Motor neuron (in vitro differentiated cells): ENCODE results near the gene ASXL1. TPM values are rescaled to one million over a fixed set of nuclear protein-coding genes. Genes with fewer than 3 reads are reported as not detected.

Source experiments
- ATAC-seq, 8 experiments: fragments of 200-7000 bp; cut with Tn5 transposase; replicated peaks in 6 of 8; 2 replicates each; pipeline ENCODE4 v1.8.0; 2021; ENCODE audit warnings: mild to moderate bottlenecking in 8 of 8, moderate library complexity in 8 of 8
- H3K27ac ChIP-seq, 2 donors: fragments of 250-450 bp; sonication (Bioruptor Pico); 2 replicates each; pipeline ENCODE4 v1.9.0; 2021; ENCODE audit warnings: antibody characterized with exemption in 2 of 2, mild to moderate bottlenecking in 2 of 2, moderate library complexity in 1 of 2
- H3K4me1 ChIP-seq, 2 donors: fragments of 250-450 bp; sonication (Bioruptor Pico); replicated peaks in 1 of 2; 2 replicates each; pipeline ENCODE4 v1.6.1; 2021; ENCODE audit warnings: antibody characterized with exemption in 2 of 2, mild to moderate bottlenecking in 2 of 2, moderate library complexity in 1 of 2
- H3K4me3 ChIP-seq, 5 donors: fragments of 250-450 bp; sonication (Bioruptor Pico); 2 replicates each; pipeline ENCODE4 v1.9.0; 2021; ENCODE audit warnings: antibody characterized with exemption in 5 of 5, mild to moderate bottlenecking in 5 of 5, moderate library complexity in 4 of 5
- WGBS, 10 experiments: fragments of 450-650 bp; shearing (Covaris generic); methylation state at CpG; one replicate each; pipeline ENCODE4 v1.0.0; 2022; 5-methylcytosine and 5-hydroxymethylcytosine counted together
- in situ Hi-C, 9 experiments: fragments of 400-800 bp; cut with MboI; loops; one replicate each; pipeline ENCODE4 v1.15.0; 2021; ENCODE audit warnings: low sequenced_read_pairs in 9 of 9, low pct_unique_long_range_greater_than_20kb in 2 of 9; ENCODE audit not compliant: unreplicated experiment in 9 of 9
- total RNA-seq, 8 experiments: library from RNA; unstranded; fragments of 300-600 nt; gene quantifications; 2 replicates each; pipeline versions ENCODE4 v1.2.3 to v1.2.4, GENCODE V29; 2022

ASXL1 gene
- total RNA-seq, 8 experiments from 2014 or later = 22.1 to 81.0 (median 33.3) TPM

DNA sequence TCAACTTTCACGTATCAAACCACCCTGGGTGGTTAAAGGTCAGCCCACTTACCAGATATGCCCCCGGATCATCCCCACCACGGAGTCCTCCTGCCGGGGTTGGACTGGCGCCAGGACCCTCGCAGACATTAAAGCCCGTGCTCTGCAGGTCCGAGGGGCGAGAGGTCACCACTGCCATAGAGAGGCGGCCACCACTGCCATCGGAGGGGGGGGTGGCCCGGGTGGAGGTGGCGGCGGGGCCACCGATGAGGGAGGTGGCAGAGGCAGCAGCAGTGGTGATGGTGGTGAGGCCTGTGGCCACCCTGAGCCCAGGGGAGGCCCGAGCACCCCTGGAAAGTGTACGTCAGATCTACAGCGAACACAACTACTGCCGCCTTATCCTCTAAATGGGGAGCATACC lies 76.3 kb downstream of the ASXL1 start:
- H3K4me1 ChIP-seq = no peaks in the 10 kb centered on the region
- H3K4me3 ChIP-seq = no peak overlapping the region
- 88 to 96% (median 93%) methylated on average over 2 to 7 of the region's 19 CpGs; no CpG with 5 or more reads in 5 of the 10 experiments for WGBS, 10 experiments
- H3K27ac ChIP-seq = no peak overlapping the region
- ATAC-seq = peak in 2 of 8 experiments; percentile 21 to 26
- in situ Hi-C loops = no loop called here

DNA sequence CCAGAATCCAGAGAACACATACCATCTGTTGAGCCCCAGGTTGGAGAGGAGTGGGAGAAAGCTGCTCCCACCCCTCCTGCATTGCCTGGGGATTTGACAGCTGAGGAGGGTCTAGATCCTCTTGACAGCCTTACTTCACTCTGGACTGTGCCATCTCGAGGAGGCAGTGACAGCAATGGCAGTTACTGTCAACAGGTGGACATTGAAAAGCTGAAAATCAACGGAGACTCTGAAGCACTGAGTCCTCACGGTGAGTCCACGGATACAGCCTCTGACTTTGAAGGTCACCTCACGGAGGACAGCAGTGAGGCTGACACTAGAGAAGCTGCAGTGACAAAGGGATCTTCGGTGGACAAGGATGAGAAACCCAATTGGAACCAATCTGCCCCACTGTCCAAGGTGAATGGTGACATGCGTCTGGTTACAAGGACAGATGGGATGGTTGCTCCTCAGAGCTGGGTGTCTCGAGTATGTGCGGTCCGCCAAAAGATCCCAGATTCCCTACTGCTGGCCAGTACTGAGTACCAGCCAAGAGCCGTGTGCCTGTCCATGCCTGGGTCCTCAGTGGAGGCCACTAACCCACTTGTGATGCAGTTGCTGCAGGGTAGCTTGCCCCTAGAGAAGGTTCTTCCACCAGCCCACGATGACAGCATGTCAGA lies 77.4 kb downstream of the ASXL1 start:
- H3K4me3 ChIP-seq = no peak overlapping the region
- ATAC-seq = no peak

DNA sequence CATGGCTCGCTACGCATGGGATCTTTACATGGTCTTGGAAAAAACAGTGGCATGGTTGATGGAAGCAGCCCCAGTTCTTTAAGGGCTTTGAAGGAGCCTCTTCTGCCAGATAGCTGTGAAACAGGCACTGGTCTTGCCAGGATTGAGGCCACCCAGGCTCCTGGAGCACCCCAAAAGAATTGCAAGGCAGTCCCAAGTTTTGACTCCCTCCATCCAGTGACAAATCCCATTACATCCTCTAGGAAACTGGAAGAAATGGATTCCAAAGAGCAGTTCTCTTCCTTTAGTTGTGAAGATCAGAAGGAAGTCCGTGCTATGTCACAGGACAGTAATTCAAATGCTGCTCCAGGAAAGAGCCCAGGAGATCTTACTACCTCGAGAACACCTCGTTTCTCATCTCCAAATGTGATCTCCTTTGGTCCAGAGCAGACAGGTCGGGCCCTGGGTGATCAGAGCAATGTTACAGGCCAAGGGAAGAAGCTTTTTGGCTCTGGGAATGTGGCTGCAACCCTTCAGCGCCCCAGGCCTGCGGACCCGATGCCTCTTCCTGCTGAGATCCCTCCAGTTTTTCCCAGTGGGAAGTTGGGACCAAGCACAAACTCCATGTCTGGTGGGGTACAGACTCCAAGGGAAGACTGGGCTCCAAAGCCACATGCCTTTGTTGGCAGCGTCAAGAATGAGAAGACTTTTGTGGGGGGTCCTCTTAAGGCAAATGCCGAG lies 78.2 kb downstream of the ASXL1 start:
- no peak for ATAC-seq
- Histone ChIP-seq H3K27ac (no peak overlapping the region), H3K4me1 (no peaks in the 10 kb centered on the region), H3K4me3 (no peak overlapping the region)
- WGBS, 10 experiments = 80 to 100% (median 100%) methylated on average over 1 to 4 of the region's 11 CpGs; no CpG with 5 or more reads in 3 of the 10 experiments
- in situ Hi-C loops = no loop called here

More for the DNA sequence above, 77.4 kb downstream of the ASXL1 start:
- H3K27ac ChIP-seq = no peak overlapping the region
- no peaks in the 10 kb centered on the region for H3K4me1 ChIP-seq
- in situ Hi-C loops = no loop called here
- WGBS, 10 experiments = 87 to 100% (median 100%) methylated on average over 1 to 4 of the region's 12 CpGs; no CpG with 5 or more reads in 2 of the 10 experiments

DNA sequence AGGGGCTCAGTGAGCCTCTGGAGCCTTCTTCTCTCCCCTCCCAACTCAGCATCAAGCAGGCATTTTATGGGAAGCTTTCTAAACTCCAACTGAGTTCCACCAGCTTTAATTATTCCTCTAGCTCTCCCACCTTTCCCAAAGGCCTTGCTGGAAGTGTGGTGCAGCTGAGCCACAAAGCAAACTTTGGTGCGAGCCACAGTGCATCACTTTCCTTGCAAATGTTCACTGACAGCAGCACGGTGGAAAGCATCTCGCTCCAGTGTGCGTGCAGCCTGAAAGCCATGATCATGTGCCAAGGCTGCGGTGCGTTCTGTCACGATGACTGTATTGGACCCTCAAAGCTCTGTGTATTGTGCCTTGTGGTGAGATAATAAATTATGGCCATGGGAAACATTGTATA lies 78.8 kb downstream of the ASXL1 start:
- Histone ChIP-seq H3K4me1 (no peaks in the 10 kb centered on the region), H3K4me3 (no peak overlapping the region), H3K27ac (no peak overlapping the region)
- 91 to 100% (median 100%) methylated on average over 1 to 7 of the region's 7 CpGs; no CpG with 5 or more reads in 5 of the 10 experiments for WGBS, 10 experiments
- in situ Hi-C loops = no loop called here
- ATAC-seq = no peak

DNA sequence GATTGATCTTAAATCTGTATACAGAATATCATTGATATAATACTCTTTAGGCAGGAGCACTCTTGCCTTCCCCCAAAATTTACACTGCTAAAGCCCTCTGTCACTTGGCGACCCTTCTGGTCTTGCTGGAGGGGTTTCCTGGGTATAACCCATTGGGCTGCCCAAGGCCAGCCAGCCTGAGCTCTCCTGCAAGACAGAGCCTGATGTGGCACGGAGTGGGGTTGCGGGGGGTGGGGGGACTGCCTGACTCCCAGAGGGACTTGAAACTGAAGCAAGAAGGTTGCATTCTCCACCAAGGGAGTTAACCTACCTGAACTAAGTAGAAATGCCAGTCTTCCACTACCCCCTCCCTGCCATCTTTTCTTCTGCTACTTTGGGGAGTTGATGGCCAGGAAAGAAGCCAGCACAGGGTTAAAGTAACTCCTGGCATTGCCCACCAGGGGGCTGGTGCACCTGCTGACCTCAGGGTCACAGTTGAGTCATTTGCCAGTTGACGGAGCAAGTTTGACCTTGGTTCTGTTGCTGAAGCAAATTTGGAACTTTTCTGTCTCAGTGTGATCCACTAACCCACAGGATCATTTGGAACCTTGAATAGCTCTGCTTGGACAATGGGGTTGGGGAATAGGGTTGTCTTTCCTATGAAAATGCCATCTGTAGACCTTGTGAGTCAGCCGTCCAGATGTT lies 79.4 kb downstream of the ASXL1 start:
- Histone ChIP-seq H3K27ac (no peak overlapping the region), H3K4me1 (no peaks in the 10 kb centered on the region), H3K4me3 (no peak overlapping the region)
- ATAC-seq = no peak
- in situ Hi-C loops = no loop called here
- WGBS, 10 experiments = 56 to 100% (median 88%) methylated on average over 1 to 3 of the region's 5 CpGs; no CpG with 5 or more reads in 4 of the 10 experiments

DNA sequence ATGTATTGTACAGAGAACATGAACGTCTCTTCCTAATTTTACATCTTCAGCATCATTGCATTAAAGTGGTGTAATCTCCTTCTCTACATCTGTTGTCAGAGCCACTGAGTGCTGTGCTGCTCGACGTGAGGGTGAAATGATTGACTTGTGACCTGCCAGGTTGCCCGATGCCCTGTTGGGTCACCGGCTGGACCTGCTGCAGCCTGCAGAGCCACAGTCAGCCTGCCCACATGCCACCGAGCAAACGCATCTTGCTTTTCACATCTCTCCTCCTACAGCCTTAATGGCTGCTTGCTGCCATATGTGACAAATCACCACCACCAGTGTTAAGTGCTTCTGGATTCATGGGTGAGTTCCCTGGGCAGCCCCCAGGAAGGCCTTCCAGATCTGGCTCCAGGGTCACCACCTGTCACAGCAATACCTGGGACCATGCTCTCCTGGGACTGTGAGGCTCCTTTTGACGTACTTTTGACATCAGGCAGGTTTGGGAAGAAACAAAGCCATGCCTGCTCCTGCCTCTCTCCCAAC lies 80.3 kb downstream of the ASXL1 start:
- no peak for ATAC-seq
- in situ Hi-C loops = no loop called here
- no peaks in the 10 kb centered on the region for H3K4me1 ChIP-seq
- WGBS, 10 experiments = 67 to 100% (median 90%) methylated on average over 1 to 6 of the region's 8 CpGs; no CpG with 5 or more reads in 3 of the 10 experiments
- H3K27ac ChIP-seq = no peak overlapping the region
- no peak overlapping the region for H3K4me3 ChIP-seq

DNA sequence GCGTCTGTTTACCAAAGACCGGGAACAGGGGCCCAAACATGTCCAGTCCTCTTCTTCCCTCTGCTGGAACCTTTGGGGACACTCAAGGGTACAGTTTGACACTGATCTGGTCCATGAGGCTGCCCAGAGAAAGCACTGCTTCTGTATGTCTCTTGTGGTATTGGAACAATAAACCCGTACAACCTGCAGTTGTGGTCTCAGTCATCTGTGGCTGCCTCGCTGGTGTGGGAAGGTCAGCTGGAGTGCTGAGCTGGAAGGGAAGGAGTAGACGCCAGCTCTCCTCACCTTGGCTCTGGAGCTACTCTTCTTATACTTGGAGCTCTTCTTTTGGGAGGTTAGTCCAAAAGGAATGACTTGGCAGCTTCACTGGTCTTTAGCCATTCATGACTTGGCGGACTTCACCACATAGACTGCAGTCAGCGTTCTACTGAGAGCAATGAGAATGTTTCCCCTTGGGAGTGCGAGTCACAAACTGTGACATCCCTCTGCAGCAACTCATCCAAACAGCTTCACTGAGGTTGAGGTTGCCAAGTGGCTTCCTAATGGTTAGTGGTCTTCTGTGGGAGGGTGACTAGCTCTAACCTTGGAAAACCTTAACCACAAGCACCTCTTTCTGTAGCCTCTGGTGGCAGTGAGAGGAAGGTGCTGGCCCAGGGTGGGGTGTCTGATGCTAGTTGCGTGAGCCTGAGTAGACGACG lies 81.2 kb downstream of the ASXL1 start:
- no peak overlapping the region for H3K27ac ChIP-seq
- no peaks in the 10 kb centered on the region for H3K4me1 ChIP-seq
- ATAC-seq = peak in 2 of 8 experiments; percentile 11 to 22
- 56 to 100% (median 86%) methylated on average over 2 to 10 of the region's 11 CpGs; no CpG with 5 or more reads in 1 of the 10 experiments for WGBS, 10 experiments
- in situ Hi-C loops = no loop called here
- no peak overlapping the region for H3K4me3 ChIP-seq

DNA sequence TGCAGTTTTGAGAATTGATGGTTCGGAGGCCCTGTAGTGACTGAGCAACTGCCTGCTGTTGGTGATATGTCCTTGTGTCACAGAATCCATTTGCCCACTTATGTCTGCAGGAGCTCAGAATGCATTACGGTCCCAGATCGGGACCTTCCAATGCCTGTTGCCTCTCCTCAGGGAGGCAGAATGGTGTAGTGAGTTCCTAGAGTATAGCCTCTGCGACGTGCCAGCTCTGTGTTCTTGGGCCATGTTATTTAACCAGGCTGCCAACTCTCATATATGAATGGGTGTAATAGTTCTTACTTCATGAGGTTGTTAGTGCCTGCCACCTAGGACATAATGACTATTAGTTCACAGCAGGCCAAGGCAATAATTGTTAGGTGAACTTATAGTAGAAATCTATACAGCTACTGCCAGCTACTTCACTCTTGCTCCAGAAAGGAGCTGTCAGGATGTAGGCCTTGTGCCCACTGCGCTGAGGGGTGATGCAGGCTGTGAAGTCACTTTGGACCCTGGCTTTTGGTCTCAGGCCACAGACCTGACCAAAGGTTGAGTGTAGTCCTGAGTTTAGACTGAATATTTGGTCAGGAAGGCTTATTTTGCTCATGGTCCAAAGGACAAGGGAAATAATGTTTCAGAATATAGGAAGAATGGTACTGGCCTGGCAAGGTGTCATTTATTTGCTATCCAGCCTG lies 82.1 kb downstream of the ASXL1 start:
- in situ Hi-C loops = no loop called here
- H3K27ac ChIP-seq = no peak overlapping the region
- ATAC-seq = no peak
- H3K4me3 ChIP-seq = no peak overlapping the region
- WGBS, 10 experiments = 40 to 96% (median 83%) methylated on average over 2 to 5 of the region's 6 CpGs; no CpG with 5 or more reads in 2 of the 10 experiments
- no peaks in the 10 kb centered on the region for H3K4me1 ChIP-seq

DNA sequence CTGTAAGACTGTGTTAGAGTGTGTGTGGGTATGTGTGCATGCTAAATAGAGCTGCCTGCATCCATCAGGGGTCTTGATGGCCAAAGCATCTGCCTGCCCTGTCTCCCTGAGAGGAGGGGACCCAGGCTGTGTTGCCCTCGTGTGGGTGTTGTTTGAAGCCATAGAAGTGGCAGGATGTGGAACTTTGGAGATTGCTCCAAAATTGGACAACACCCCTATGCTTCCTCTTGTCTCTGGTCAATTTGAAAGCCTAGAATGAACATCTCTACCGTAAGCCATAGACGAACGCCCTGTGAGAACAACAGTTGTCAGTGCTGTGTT lies 82.6 kb downstream of the ASXL1 start:
- H3K4me3 ChIP-seq = no peak overlapping the region
- H3K4me1 ChIP-seq = peaks cover under 1 to 2% of the 10 kb centered on the region in 2 donors
- no peak overlapping the region for H3K27ac ChIP-seq
- WGBS, 10 experiments = 80 to 100% (median 100%) methylated on average over 1 to 4 of the region's 4 CpGs; no CpG with 5 or more reads in 5 of the 10 experiments
- ATAC-seq = no peak
- in situ Hi-C loops = no loop called here

DNA sequence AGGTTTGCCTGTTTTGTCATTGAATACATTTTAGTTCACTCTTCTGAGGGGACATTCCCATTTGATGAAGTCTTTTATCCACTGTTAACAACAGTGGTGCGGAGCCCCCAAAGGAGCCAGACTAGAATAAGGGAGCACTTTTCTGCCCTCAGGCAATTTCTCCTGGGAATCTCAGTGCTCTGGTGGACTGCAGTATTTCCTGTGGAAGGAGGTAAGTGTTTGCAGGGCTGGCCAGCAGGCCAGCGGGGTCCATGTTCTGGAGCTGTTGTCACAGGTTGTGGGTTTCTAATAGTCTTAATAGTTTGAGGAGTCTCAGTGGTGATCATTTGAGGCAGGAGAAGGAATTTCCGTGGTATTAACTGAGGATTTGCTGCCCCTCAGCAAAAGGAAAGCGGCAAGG lies 83.5 kb downstream of the ASXL1 start:
- ATAC-seq = no peak
- Histone ChIP-seq H3K4me3 (no peak overlapping the region), H3K4me1 (peaks cover 3 to 11% of the 10 kb centered on the region in 2 donors), H3K27ac (no peak overlapping the region)
- in situ Hi-C loops = no loop called here
- 17 to 100% (median 100%) methylated on average over 1 to 4 of the region's 4 CpGs for WGBS, 10 experiments

DNA sequence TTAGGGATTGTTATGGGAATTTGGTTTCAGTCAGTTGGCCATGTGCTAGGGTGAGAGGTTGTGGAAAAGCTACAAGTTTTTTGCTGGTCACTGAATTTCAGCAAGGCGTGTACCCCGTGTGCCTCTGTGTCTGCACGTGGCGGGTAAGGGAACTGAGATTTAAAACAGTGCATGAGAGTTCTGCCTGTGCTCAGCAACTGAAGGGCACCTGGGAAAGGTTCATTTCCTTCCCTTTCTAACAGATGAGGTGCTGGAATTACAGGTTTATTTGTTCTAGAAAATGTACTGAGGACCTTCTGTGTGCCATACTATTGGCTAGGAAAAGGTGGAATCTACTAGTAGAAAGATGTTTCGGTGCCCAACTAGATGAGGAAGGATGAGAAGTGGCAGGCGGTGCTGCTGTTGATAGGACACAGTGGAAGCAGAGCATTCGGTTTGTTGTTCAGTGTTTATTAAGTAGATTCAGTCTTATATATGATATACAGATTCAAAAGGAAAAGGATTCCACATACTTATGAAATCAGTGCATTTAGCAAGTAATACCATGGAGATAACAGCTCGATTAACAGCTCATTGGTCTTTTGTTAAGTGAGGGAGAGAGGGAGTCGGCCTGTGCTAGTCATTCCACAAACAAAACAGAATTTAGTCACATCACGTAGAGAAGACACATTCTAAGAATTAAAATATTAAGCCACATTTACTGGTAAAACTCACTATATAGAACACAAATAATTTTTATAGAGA lies 84.7 kb downstream of the ASXL1 start:
- in situ Hi-C loops = no loop called here
- WGBS, 10 experiments = 74 to 100% (median 92%) methylated on average over 1 to 10 of the region's 10 CpGs
- ATAC-seq = no peak
- no peak overlapping the region for H3K27ac ChIP-seq
- H3K4me1 ChIP-seq = peaks cover 3 to 12% of the 10 kb centered on the region in 2 donors
- no peak overlapping the region for H3K4me3 ChIP-seq
